ENCODE results near the gene HLCS. TPM values are rescaled to one million over a fixed set of nuclear protein-coding genes. Genes with fewer than 3 reads are reported as not detected.

Gene HLCS
- total and polyA plus RNA-seq, 2 of the 4 experiments (the other 2 are of a cell fraction) = 10.6 to 21.0 TPM

GRCh38 chr21:36735724-36736320 is 230.6 kb downstream of the HLCS start:
- dilution Hi-C loops (cut with HindIII; ENCODE audit: low sequenced_read_pairs, unreplicated experiment) = no loop called here
- H3K14ac ChIP-seq (replicated peaks; ENCODE audit: low read depth, low read length) = no peak overlapping the region
- no peak overlapping the region for H3K27ac ChIP-seq (ENCODE audit: insufficient read depth, low read length)
- H3K4me1 ChIP-seq (ENCODE audit: control insufficient read depth, insufficient read depth, low read length) = no peaks in the 10 kb centered on the region
- no peak for ATAC-seq (ENCODE audit: low read depth)
- H3K18ac ChIP-seq (ENCODE audit: low read depth, low read length) = no peak overlapping the region
- intact Hi-C loops (cut with micrococcal nuclease) = no loop called here
- no peaks in the 10 kb centered on the region for H4K20me1 ChIP-seq (ENCODE audit: insufficient read depth, low read length)
- peaks cover 33% of the 10 kb centered on the region for H3K27me3 ChIP-seq (ENCODE audit: control insufficient read depth, insufficient read depth, low read length)
- H3K9ac ChIP-seq (ENCODE audit: low read depth, low read length) = no peak overlapping the region
- no peak overlapping the region for H3K4me2 ChIP-seq (ENCODE audit: low read depth, low read length)
- H2AFZ ChIP-seq (replicated peaks; ENCODE audit: low read length, poor library complexity) = no peak overlapping the region
- ChIA-PET POLR2A (ENCODE audit: unreplicated experiment) (no interaction called here), CTCF (no interaction called here)
- H3K4me3 ChIP-seq (ENCODE audit: insufficient read depth, low read depth, low read length) = no peak overlapping the region
- 40% methylated on average over 2 of the region's 15 CpGs; no CpG with 5 or more reads in 1 of the 2 experiments for WGBS, 2 experiments (ENCODE audit: extremely low coverage in 2 of 2, insufficient read length in 1 of 2)
- no peaks in the 10 kb centered on the region for H3K36me3 ChIP-seq (ENCODE audit: control insufficient read depth, insufficient read depth, low read length)
- no peak overlapping the region for H4K8ac ChIP-seq (ENCODE audit: low read depth in 2 of 2, low read length in 2 of 2)
- no peak overlapping the region for H2AK9ac ChIP-seq (replicated peaks; ENCODE audit: low read depth, low read length, poor library complexity)
- peaks cover 2% of the 10 kb centered on the region; the same call in 1 of the 2 replicates for H3K9me1 ChIP-seq (ENCODE audit: insufficient read depth, low read length)
- H3K4ac ChIP-seq (ENCODE audit: low read depth, low read length) = no peak overlapping the region
- TF ChIP-seq CHD1 (IDR thresholded peaks at IDR 0.05; ENCODE audit: low read depth, low read length) (no peak), SMC3 (IDR thresholded peaks at IDR 0.05; ENCODE audit: low read depth, low read length) (no peak), RAD21 (IDR thresholded peaks at IDR 0.05; ENCODE audit: low read length) (no peak), BHLHE40 (IDR thresholded peaks at IDR 0.05; ENCODE audit: low read depth, low read length) (no peak), FOS (IDR thresholded peaks at IDR 0.05; ENCODE audit: low read depth, low read length) (no peak), USF2 (IDR thresholded peaks at IDR 0.05; ENCODE audit: low read depth, low read length) (no peak), ELK1 (IDR thresholded peaks at IDR 0.05; ENCODE audit: borderline replicate concordance, low read depth, low read length) (no peak), MXI1 (IDR thresholded peaks at IDR 0.05; ENCODE audit: borderline replicate concordance, low read depth, low read length) (no peak), NFE2L2 (IDR thresholded peaks at IDR 0.05; ENCODE audit: low read depth, low read length) (no peak), POLR2A (IDR thresholded peaks at IDR 0.05; ENCODE audit: low read depth, low read length) (no peak), CEBPB (IDR thresholded peaks at IDR 0.05; ENCODE audit: low read depth, low read length) (no peak), RFX5 (IDR thresholded peaks at IDR 0.05; ENCODE audit: low read depth, low read length) (no peak), RCOR1 (IDR thresholded peaks at IDR 0.05; ENCODE audit: insufficient replicate concordance, low read length) (no peak), MAFK (IDR thresholded peaks at IDR 0.05; ENCODE audit: low read depth, low read length) (no peak), MAZ (IDR thresholded peaks at IDR 0.05; ENCODE audit: borderline replicate concordance, low read depth, low read length) (no peak), CTCF (conservative IDR thresholded peaks at IDR 0.05; ENCODE audit: low read depth, low read length) (no peak)
- no peak overlapping the region for H4K91ac ChIP-seq (ENCODE audit: insufficient read depth, low read depth, low read length)
- no peak overlapping the region for H2AK5ac ChIP-seq (ENCODE audit: low read depth, low read length)
- no peak overlapping the region for H2BK120ac ChIP-seq (ENCODE audit: low read depth, low read length)
- H2BK20ac ChIP-seq (ENCODE audit: low read depth, low read length) = no peak overlapping the region
- no TSS peak for BruUV-seq (replicated peaks)
- H2BK15ac ChIP-seq (ENCODE audit: low read depth, low read length) = no peak overlapping the region
- no peak overlapping the region for H4K5ac ChIP-seq (ENCODE audit: low read depth, low read length)
- no peaks in the 10 kb centered on the region for H3K9me3 ChIP-seq (ENCODE audit: control insufficient read depth, insufficient read depth, low read length)
- DNase-seq = no peak
- in situ Hi-C loops (cut with MboI; ENCODE audit: low sequenced_read_pairs) = no loop called here
- H3K56ac ChIP-seq (ENCODE audit: extremely low read depth, insufficient read depth, low read length) = no peak overlapping the region
- no peak overlapping the region for H3K23ac ChIP-seq (ENCODE audit: low read depth, low read length)
- no peak overlapping the region for H2BK5ac ChIP-seq (ENCODE audit: low read depth, low read length, poor library complexity, severe bottlenecking)
- peaks cover 0 to 7% of the 10 kb centered on the region in 2 experiments; a peak in 2 of 4 replicates for H3K79me1 ChIP-seq (ENCODE audit: low read depth in 1 of 2, low read length in 2 of 2)

Measured in IMR-90 (cell line).